Keratinocyte (primary cell): ENCODE data around the gene CCAR1. TPM values are rescaled to one million over a fixed set of nuclear protein-coding genes. Genes with fewer than 3 reads are reported as not detected.
"Not testable (repeated sequence)": the region's sequence is repeated elsewhere in the genome, so short reads cannot be mapped to it uniquely, and the experiment has no call there.

Experiments used
- DNase-seq: peaks from one replicate; pipeline ENCODE4 v3.0.0-alpha.2; 2011; ENCODE audit warnings: low read depth, missing footprints, low spot score
- FAIRE-seq: peaks from 2 replicates; lab custom pipeline; 2011; peaks lifted over from hg19 to GRCh38; lab: Jason Lieb, UNC
- H2AFZ ChIP-seq: 2 replicates; pipeline ENCODE4 v1.6.0; 2012; ENCODE audit warnings: low read length, control low read depth, inconsistent platforms; ENCODE audit not compliant: control insufficient read depth
- H3K27ac ChIP-seq: 2 replicates; pipeline ENCODE4 v1.5.1; 2011; ENCODE audit warnings: low read length; ENCODE audit not compliant: control insufficient read depth, insufficient read depth
- H3K27me3 ChIP-seq: 3 replicates; pipeline ENCODE4 v1.6.0; 2011; ENCODE audit warnings: low read length; ENCODE audit not compliant: control insufficient read depth, insufficient read depth; ENCODE audit errors: extremely low read depth
- H3K36me3 ChIP-seq, 2 experiments: 2 replicates in 1 of 2; 3 replicates in 1 of 2; pipeline ENCODE4 v1.5.1; 2011; ENCODE audit warnings: low read length in 2 of 2, mild to moderate bottlenecking in 1 of 2; ENCODE audit not compliant: control insufficient read depth in 2 of 2, insufficient read depth in 2 of 2; ENCODE audit errors: extremely low read depth in 1 of 2
- H3K4me1 ChIP-seq: 3 replicates; pipeline ENCODE4 v1.5.1; 2011; ENCODE audit warnings: low read length; ENCODE audit not compliant: control insufficient read depth, insufficient read depth; ENCODE audit errors: extremely low read depth
- H3K4me2 ChIP-seq: 3 replicates; pipeline ENCODE4 v1.6.0; 2011; ENCODE audit warnings: low read depth, low read length; ENCODE audit not compliant: control insufficient read depth, insufficient read depth; ENCODE audit errors: extremely low read depth
- H3K4me3 ChIP-seq, 3 experiments: fragments of 200-600 bp in 1 of 3; sonication (generic) in 1 of 3; 2 replicates in 2 of 3; 3 replicates in 1 of 3; pipeline ENCODE4 v1.5.1; 2011 to 2016; ENCODE audit warnings: low read length in 3 of 3, mild to moderate bottlenecking in 3 of 3, control low read depth in 2 of 3, inconsistent platforms in 1 of 3, low read depth in 1 of 3, mixed read lengths in 1 of 3, mixed run types in 1 of 3, moderate library complexity in 1 of 3; ENCODE audit not compliant: control insufficient read depth in 2 of 3, insufficient read depth in 2 of 3; ENCODE audit errors: extremely low read depth in 1 of 3
- H3K79me2 ChIP-seq: 2 replicates; pipeline ENCODE4 v1.6.0; 2012; ENCODE audit warnings: low read length; ENCODE audit not compliant: control insufficient read depth, insufficient read depth
- H3K9ac ChIP-seq: 3 replicates; pipeline ENCODE4 v1.6.0; 2011; ENCODE audit warnings: low read length; ENCODE audit not compliant: control insufficient read depth, insufficient read depth; ENCODE audit errors: extremely low read depth
- H3K9me1 ChIP-seq: 3 replicates; pipeline ENCODE4 v1.6.0; 2011; ENCODE audit warnings: low read length; ENCODE audit not compliant: control insufficient read depth, insufficient read depth; ENCODE audit errors: extremely low read depth
- H3K9me3 ChIP-seq: 2 replicates; pipeline ENCODE4 v1.5.1; 2012; ENCODE audit warnings: low read depth, low read length; ENCODE audit not compliant: control insufficient read depth
- H4K20me1 ChIP-seq: 3 replicates; pipeline ENCODE4 v1.6.0; 2011; ENCODE audit warnings: low read length; ENCODE audit not compliant: control insufficient read depth, insufficient read depth; ENCODE audit errors: extremely low read depth
- EZH2 ChIP-seq: IDR thresholded peaks from one replicate; pipeline ENCODE4 v1.6.1; 2012; ENCODE audit warnings: inconsistent platforms, mild to moderate bottlenecking, low read length, moderate library complexity
- dilution Hi-C: fragments of 300-500 bp; cut with MboI; formaldehyde crosslinking; loops from one replicate; pipeline ENCODE4 v1.7.0; 2020; ENCODE audit warnings: low sequenced_read_pairs; ENCODE audit not compliant: extremely low pct_ligation_motif_present
- polyA plus RNA-seq, 5 experiments: library from polyadenylated mRNA; depleted of rRNA in 3 of 5; stranded (reverse) in 3 of 5; stranded (forward) in 1 of 5; unstranded in 1 of 5; fragments of >200 nt; gene quantifications; 1 replicate in 1 of 5; 2 replicates in 3 of 5; 3 replicates in 1 of 5; pipeline versions ENCODE4 v1.2.1 to v1.2.3, GENCODE V29; 2011 to 2012; ENCODE audit warnings: missing spikeins in 2 of 5, low read depth in 1 of 5, low replicate concordance in 1 of 5
- TF ChIP-seq, protein P1 (sequence below), 3 experiments: IDR thresholded peaks in 1 of 3; conservative IDR thresholded peaks in 1 of 3; optimal IDR thresholded peaks in 1 of 3; 2 replicates in 2 of 3; 3 replicates in 1 of 3; pipeline versions ENCODE3 to v1.5.1; 2011; ENCODE audit warnings: low read length in 3 of 3, mild to moderate bottlenecking in 3 of 3, moderate library complexity in 2 of 3, control low read depth in 1 of 3, inconsistent platforms in 1 of 3; ENCODE audit not compliant: insufficient read depth in 2 of 3; ENCODE audit errors: extremely low read depth in 1 of 3

The CCAR1 gene
- polyA plus RNA-seq, 1 donor (not counting 4 experiments of a cell fraction or from before 2014, with no cell fraction given): 59.1 TPM

DNA sequence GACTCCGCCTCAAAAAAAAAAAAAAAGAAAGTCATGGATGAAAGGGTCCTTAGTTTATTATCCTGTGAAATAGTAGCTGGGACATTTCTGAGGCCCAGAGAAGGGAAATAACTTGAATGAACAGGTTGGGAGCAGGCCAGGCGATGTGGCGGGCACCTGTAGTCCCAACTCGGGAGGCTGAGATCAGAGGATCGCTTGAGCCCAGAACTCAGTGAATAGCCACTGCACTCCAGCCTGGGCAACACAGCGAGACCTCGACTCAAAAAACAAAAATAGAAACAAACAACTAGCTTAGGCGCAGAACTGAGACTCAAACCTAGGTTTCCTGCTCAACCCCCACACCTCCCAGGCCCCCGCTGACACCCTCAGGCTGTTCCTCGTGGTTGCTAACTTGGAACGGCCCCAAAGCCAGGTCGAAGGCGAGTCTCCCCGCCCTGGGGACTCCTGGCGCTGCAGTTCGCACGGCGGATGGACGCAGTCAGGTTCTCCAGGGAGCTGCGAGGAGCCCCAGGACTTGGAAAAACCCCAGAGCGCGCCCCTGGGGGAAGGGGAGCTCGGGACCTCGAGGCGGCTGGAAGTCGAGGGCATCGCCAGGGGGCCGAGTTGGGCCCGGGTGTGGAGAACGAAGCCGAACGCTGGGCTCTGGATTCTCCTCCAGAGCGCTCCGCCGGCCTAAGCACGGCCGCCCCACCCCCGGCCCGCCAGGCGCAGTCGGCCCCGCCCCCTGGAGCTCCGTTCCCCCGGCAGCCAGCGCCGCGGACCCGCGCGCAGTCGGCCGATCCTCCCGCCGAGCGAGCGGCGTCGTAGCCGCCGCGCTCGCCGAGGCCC, 105.9 kb downstream of the CCAR1 start, which contains the start of gene STOX1:
TSS of gene STOX1 (plus strand) at position 768 of the 828 bp plus-strand sequence. CDS start 93 bp downstream, outside the sequence.
- FAIRE-seq (no peak), DNase-seq (no peak)
- Histone ChIP-seq H3K27ac (no peak within 1 kb of the TSS), H3K9me1 (no peaks in the 10 kb centered on the region), H3K36me3 (no peaks in the 10 kb centered on the region), H4K20me1 (no peaks in the 10 kb centered on the region), H3K79me2 (no peaks in the 10 kb centered on the region), H3K4me3 (peak within 1 kb of the TSS; percentile 46 to 73 (median 65)), H3K27me3 (peaks cover 16% of the 10 kb centered on the region), H3K9me3 (no peaks in the 10 kb centered on the region), H3K9ac (peak within 1 kb of the TSS; percentile 56), H3K4me1 (peaks cover 5% of the 10 kb centered on the region), H3K4me2 (peak within 1 kb of the TSS; percentile 85), H2AFZ (peak within 1 kb of the TSS; percentile 81)
- no peak for TF ChIP-seq EZH2
- TF ChIP-seq, protein P1, sequence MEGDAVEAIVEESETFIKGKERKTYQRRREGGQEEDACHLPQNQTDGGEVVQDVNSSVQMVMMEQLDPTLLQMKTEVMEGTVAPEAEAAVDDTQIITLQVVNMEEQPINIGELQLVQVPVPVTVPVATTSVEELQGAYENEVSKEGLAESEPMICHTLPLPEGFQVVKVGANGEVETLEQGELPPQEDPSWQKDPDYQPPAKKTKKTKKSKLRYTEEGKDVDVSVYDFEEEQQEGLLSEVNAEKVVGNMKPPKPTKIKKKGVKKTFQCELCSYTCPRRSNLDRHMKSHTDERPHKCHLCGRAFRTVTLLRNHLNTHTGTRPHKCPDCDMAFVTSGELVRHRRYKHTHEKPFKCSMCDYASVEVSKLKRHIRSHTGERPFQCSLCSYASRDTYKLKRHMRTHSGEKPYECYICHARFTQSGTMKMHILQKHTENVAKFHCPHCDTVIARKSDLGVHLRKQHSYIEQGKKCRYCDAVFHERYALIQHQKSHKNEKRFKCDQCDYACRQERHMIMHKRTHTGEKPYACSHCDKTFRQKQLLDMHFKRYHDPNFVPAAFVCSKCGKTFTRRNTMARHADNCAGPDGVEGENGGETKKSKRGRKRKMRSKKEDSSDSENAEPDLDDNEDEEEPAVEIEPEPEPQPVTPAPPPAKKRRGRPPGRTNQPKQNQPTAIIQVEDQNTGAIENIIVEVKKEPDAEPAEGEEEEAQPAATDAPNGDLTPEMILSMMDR (optimal IDR thresholded peaks at IDR 0.05 in 1 of 3, IDR thresholded peaks at IDR 0.05 in 1 of 3, conservative IDR thresholded peaks at IDR 0.05 in 1 of 3; ENCODE audit: extremely low read depth in 1 of 3, insufficient read depth in 2 of 3, low read length in 3 of 3): no peak
- dilution Hi-C loops: no loop called here

DNA sequence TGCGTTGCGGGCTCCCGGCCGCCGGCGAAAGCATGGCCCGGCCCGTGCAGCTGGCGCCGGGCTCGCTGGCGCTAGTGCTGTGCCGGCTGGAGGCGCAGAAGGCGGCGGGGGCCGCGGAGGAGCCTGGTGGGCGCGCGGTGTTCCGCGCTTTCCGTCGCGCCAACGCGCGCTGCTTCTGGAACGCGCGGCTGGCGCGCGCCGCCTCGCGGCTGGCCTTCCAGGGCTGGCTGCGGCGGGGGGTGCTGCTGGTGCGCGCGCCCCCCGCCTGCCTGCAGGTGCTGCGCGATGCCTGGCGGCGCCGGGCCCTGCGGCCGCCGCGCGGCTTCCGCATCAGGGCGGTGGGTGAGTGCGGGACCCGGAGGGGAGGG, 106.5 kb downstream of the CCAR1 start:
- not testable (repeated sequence) for FAIRE-seq
- H3K27me3 ChIP-seq: peaks cover 16% of the 10 kb centered on the region

DNA sequence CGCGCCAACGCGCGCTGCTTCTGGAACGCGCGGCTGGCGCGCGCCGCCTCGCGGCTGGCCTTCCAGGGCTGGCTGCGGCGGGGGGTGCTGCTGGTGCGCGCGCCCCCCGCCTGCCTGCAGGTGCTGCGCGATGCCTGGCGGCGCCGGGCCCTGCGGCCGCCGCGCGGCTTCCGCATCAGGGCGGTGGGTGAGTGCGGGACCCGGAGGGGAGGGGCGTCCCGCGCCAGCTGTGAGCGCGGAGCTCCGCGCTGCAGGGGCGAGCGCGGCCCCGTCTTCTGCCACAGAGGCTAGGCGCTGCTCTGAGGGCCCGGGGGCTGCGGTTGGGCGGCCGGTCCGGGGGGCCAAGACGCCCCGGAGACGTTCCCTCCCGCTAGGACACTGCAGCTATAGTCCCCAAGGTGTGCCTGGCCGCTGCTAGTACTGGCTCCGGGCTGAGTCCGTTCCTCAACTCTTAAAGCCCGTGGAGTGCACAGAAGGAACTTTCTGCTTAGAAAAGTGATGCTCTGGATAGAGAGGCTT, 107.1 kb downstream of the CCAR1 start:
- peak overlapping the region in 1 of 3 experiments; percentile 16 for H3K4me3 ChIP-seq
- dilution Hi-C loops: not testable (repeated sequence)

More for the DNA sequence above, 106.5 kb downstream of the CCAR1 start:
- H3K79me2 ChIP-seq, H3K9me1 ChIP-seq, H3K27ac ChIP-seq, H3K9ac ChIP-seq, H2AFZ ChIP-seq, H3K36me3 ChIP-seq, H3K4me2 ChIP-seq, H4K20me1 ChIP-seq, H3K4me3 ChIP-seq, dilution Hi-C loops, H3K4me1 ChIP-seq, DNase-seq, H3K9me3 ChIP-seq: not testable (repeated sequence)

More for the DNA sequence above, 107.1 kb downstream of the CCAR1 start:
- H3K4me2 ChIP-seq: peak overlapping the region; percentile 48
- FAIRE-seq, H2AFZ ChIP-seq, H3K79me2 ChIP-seq, H3K4me1 ChIP-seq, DNase-seq, H3K9me3 ChIP-seq, H3K27ac ChIP-seq, H3K9ac ChIP-seq, H3K9me1 ChIP-seq, H4K20me1 ChIP-seq, H3K36me3 ChIP-seq: not testable (repeated sequence)
- H3K27me3 ChIP-seq: peaks cover 16% of the 10 kb centered on the region
